Measurements from ENCODE around the gene FOXJ1.

Gene FOXJ1

GRCh38 chr17:76171706-76172105 is 30.7 kb upstream of the FOXJ1 start:
- H2AK5ac ChIP-seq (ENCODE audit: low read length) = no peak overlapping the region
- H4K8ac ChIP-seq (ENCODE audit: low read depth, low read length) = no peak overlapping the region
- no peak overlapping the region for H2BK12ac ChIP-seq (ENCODE audit: low read length)
- no peak overlapping the region for H2BK5ac ChIP-seq (ENCODE audit: low read depth, low read length, poor library complexity)
- no peaks in the 10 kb centered on the region for H3K36me3 ChIP-seq (ENCODE audit: control insufficient read depth in 1 of 2, insufficient read depth in 2 of 2, low read length in 2 of 2)
- H3K9me3 ChIP-seq (ENCODE audit: insufficient read depth, low read depth, low read length) = no peaks in the 10 kb centered on the region
- H3K4ac ChIP-seq (ENCODE audit: low read depth, low read length) = no peak overlapping the region
- H4K12ac ChIP-seq (ENCODE audit: low read depth, low read length) = no peak overlapping the region
- no peak overlapping the region for H3K9ac ChIP-seq (ENCODE audit: low read length)
- H3K79me1 ChIP-seq (ENCODE audit: low read length) = no peaks in the 10 kb centered on the region
- no CpG with 5 or more reads among the region's 4 CpGs for WGBS (ENCODE audit: extremely low coverage, insufficient coverage, insufficient read length)
- H3K14ac ChIP-seq (ENCODE audit: low read length) = no peak overlapping the region
- DNase-seq = no peak
- H3K18ac ChIP-seq (ENCODE audit: low read length) = no peak overlapping the region
- no peak overlapping the region for H3K23ac ChIP-seq (ENCODE audit: low read length)
- H2BK120ac ChIP-seq (ENCODE audit: insufficient read depth, low read length, poor library complexity) = no peak overlapping the region
- no peak overlapping the region for H3K4me3 ChIP-seq (ENCODE audit: low read depth, low read length)
- H3K27ac ChIP-seq (ENCODE audit: low read depth, low read length) = no peak overlapping the region
- no peaks in the 10 kb centered on the region for H3K27me3 ChIP-seq (ENCODE audit: insufficient read depth, low read length)
- H2AFZ ChIP-seq (ENCODE audit: insufficient read depth, low read length, poor library complexity) = no peak overlapping the region
- no peaks in the 10 kb centered on the region for H3K4me1 ChIP-seq (ENCODE audit: control insufficient read depth in 1 of 2, insufficient read depth in 2 of 2, low read length in 2 of 2)
- no peak overlapping the region for H3K4me2 ChIP-seq (ENCODE audit: low read length)
- no peaks in the 10 kb centered on the region for H3K79me2 ChIP-seq (ENCODE audit: control insufficient read depth, insufficient read depth, low read length, poor library complexity)
- H4K91ac ChIP-seq (ENCODE audit: low read depth, low read length) = no peak overlapping the region

DNA sequence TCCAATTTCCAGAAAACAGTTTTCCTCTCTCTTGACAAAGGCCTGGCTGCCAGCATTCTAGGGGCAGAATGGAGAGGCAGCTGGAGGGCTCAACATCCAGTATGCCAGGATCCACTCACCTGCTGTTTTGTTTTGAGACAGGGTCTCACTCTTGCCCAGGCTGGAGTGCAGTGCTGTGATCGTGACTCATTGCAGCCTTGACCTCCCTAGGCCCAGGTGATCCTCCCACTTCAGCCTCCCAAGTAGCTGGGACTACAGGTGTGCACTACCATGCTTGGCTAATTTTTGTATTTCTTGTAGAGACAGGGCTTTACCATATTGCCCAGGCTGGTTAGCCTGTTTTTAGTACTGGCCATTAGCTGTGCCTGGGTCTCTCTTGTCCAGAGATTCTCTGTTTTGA is 29.1 kb upstream of the FOXJ1 start:
- no peak overlapping the region for H2BK120ac ChIP-seq (ENCODE audit: insufficient read depth, low read length, poor library complexity)
- no peaks in the 10 kb centered on the region for H3K79me1 ChIP-seq (ENCODE audit: low read length)
- H3K4ac ChIP-seq (ENCODE audit: low read depth, low read length) = no peak overlapping the region
- H4K8ac ChIP-seq (ENCODE audit: low read depth, low read length) = no peak overlapping the region
- H3K4me3 ChIP-seq (ENCODE audit: low read depth, low read length) = no peak overlapping the region
- no peak overlapping the region for H3K4me2 ChIP-seq (ENCODE audit: low read length)
- no peak overlapping the region for H3K14ac ChIP-seq (ENCODE audit: low read length)
- H4K12ac ChIP-seq (ENCODE audit: low read depth, low read length) = no peak overlapping the region
- H3K18ac ChIP-seq (ENCODE audit: low read length) = no peak overlapping the region
- no CpG with 5 or more reads among the region's 1 CpG for WGBS (ENCODE audit: extremely low coverage, insufficient coverage, insufficient read length)
- H4K91ac ChIP-seq (ENCODE audit: low read depth, low read length) = no peak overlapping the region
- no peaks in the 10 kb centered on the region for H3K36me3 ChIP-seq (ENCODE audit: control insufficient read depth in 1 of 2, insufficient read depth in 2 of 2, low read length in 2 of 2)
- no peak overlapping the region for H2AFZ ChIP-seq (ENCODE audit: insufficient read depth, low read length, poor library complexity)
- no peaks in the 10 kb centered on the region for H3K9me3 ChIP-seq (ENCODE audit: insufficient read depth, low read depth, low read length)
- H3K27me3 ChIP-seq (ENCODE audit: insufficient read depth, low read length) = no peaks in the 10 kb centered on the region
- no peak overlapping the region for H2AK5ac ChIP-seq (ENCODE audit: low read length)
- no peak overlapping the region for H2BK5ac ChIP-seq (ENCODE audit: low read depth, low read length, poor library complexity)
- no peaks in the 10 kb centered on the region for H3K4me1 ChIP-seq (ENCODE audit: control insufficient read depth in 1 of 2, insufficient read depth in 2 of 2, low read length in 2 of 2)
- no peaks in the 10 kb centered on the region for H3K79me2 ChIP-seq (ENCODE audit: control insufficient read depth, insufficient read depth, low read length, poor library complexity)
- no peak overlapping the region for H3K23ac ChIP-seq (ENCODE audit: low read length)
- no peak for DNase-seq
- no peak overlapping the region for H3K9ac ChIP-seq (ENCODE audit: low read length)
- no peak overlapping the region for H3K27ac ChIP-seq (ENCODE audit: low read depth, low read length)
- H2BK12ac ChIP-seq (ENCODE audit: low read length) = no peak overlapping the region

- H3K36me3 ChIP-seq (ENCODE audit: control insufficient read depth in 1 of 2, insufficient read depth in 2 of 2, low read length in 2 of 2) = no peaks in the 10 kb centered on the region
- H3K14ac ChIP-seq (ENCODE audit: low read length) = no peak overlapping the region
- WGBS (ENCODE audit: extremely low coverage, insufficient coverage, insufficient read length) = no CpG with 5 or more reads among the region's 10 CpGs
- no peaks in the 10 kb centered on the region for H3K9me3 ChIP-seq (ENCODE audit: insufficient read depth, low read depth, low read length)
- H2BK12ac ChIP-seq (ENCODE audit: low read length) = no peak overlapping the region
- H2BK120ac ChIP-seq (ENCODE audit: insufficient read depth, low read length, poor library complexity) = no peak overlapping the region
- no peak overlapping the region for H2BK5ac ChIP-seq (ENCODE audit: low read depth, low read length, poor library complexity)
- H3K4ac ChIP-seq (ENCODE audit: low read depth, low read length) = no peak overlapping the region
- no peaks in the 10 kb centered on the region for H3K79me2 ChIP-seq (ENCODE audit: control insufficient read depth, insufficient read depth, low read length, poor library complexity)
- H2AFZ ChIP-seq (ENCODE audit: insufficient read depth, low read length, poor library complexity) = no peak overlapping the region
- H4K12ac ChIP-seq (ENCODE audit: low read depth, low read length) = no peak overlapping the region
- no peak overlapping the region for H4K91ac ChIP-seq (ENCODE audit: low read depth, low read length)
- H3K79me1 ChIP-seq (ENCODE audit: low read length) = no peaks in the 10 kb centered on the region
- H3K4me1 ChIP-seq (ENCODE audit: control insufficient read depth in 1 of 2, insufficient read depth in 2 of 2, low read length in 2 of 2) = no peaks in the 10 kb centered on the region
- H3K27ac ChIP-seq (ENCODE audit: low read depth, low read length) = no peak overlapping the region
- H3K4me2 ChIP-seq (ENCODE audit: low read length) = no peak overlapping the region
- no peak overlapping the region for H3K9ac ChIP-seq (ENCODE audit: low read length)
- no peak overlapping the region for H3K23ac ChIP-seq (ENCODE audit: low read length)
- no peak for DNase-seq
- H3K27me3 ChIP-seq (ENCODE audit: insufficient read depth, low read length) = no peaks in the 10 kb centered on the region
- H3K4me3 ChIP-seq (ENCODE audit: low read depth, low read length) = no peak overlapping the region
- no peak overlapping the region for H2AK5ac ChIP-seq (ENCODE audit: low read length)
- H4K8ac ChIP-seq (ENCODE audit: low read depth, low read length) = no peak overlapping the region
- H3K18ac ChIP-seq (ENCODE audit: low read length) = no peak overlapping the region
These were observed 25.9 kb upstream of the FOXJ1 start for GRCh38 chr17:76166906-76167305.

DNA sequence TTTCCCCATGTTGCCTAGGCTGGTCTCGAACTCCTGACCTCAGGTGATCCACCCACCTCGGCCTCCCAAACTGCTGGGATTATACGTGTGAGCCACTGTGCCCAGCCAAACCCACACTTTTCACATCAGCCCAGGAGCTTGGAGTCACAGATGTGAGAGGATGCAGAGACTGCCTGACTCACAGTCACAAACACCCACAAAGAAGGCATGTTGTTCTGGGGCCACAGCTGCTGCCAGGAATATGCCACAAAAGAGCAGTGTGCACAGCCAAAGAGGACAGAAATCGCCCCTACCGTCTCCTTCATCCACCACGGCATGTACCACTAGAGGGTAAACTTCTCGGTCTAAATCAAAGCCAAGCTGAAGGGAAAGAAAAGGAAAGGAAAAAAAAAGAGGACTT is 25.1 kb upstream of the FOXJ1 start:
- H3K27ac ChIP-seq (ENCODE audit: low read depth, low read length) = no peak overlapping the region
- DNase-seq = no peak

More for the DNA sequence above, 25.1 kb upstream of the FOXJ1 start:
- Histone ChIP-seq H3K4me3 (ENCODE audit: low read depth, low read length) (no peak overlapping the region), H2BK12ac (ENCODE audit: low read length) (no peak overlapping the region), H3K79me2 (ENCODE audit: control insufficient read depth, insufficient read depth, low read length, poor library complexity) (no peaks in the 10 kb centered on the region), H3K27me3 (ENCODE audit: insufficient read depth, low read length) (no peaks in the 10 kb centered on the region), H3K4me1 (ENCODE audit: control insufficient read depth in 1 of 2, insufficient read depth in 2 of 2, low read length in 2 of 2) (no peaks in the 10 kb centered on the region), H2AFZ (ENCODE audit: insufficient read depth, low read length, poor library complexity) (no peak overlapping the region), H3K79me1 (ENCODE audit: low read length) (no peaks in the 10 kb centered on the region), H4K8ac (ENCODE audit: low read depth, low read length) (no peak overlapping the region), H3K9ac (ENCODE audit: low read length) (no peak overlapping the region), H3K4me2 (ENCODE audit: low read length) (no peak overlapping the region), H2BK5ac (ENCODE audit: low read depth, low read length, poor library complexity) (no peak overlapping the region), H4K91ac (ENCODE audit: low read depth, low read length) (no peak overlapping the region), H2BK120ac (ENCODE audit: insufficient read depth, low read length, poor library complexity) (no peak overlapping the region), H2AK5ac (ENCODE audit: low read length) (no peak overlapping the region), H4K12ac (ENCODE audit: low read depth, low read length) (no peak overlapping the region), H3K9me3 (ENCODE audit: insufficient read depth, low read depth, low read length) (no peaks in the 10 kb centered on the region), H3K36me3 (ENCODE audit: control insufficient read depth in 1 of 2, insufficient read depth in 2 of 2, low read length in 2 of 2) (no peaks in the 10 kb centered on the region), H3K4ac (ENCODE audit: low read depth, low read length) (no peak overlapping the region), H3K23ac (ENCODE audit: low read length) (no peak overlapping the region), H3K14ac (ENCODE audit: low read length) (no peak overlapping the region), H3K18ac (ENCODE audit: low read length) (no peak overlapping the region)
- no CpG with 5 or more reads among the region's 7 CpGs for WGBS (ENCODE audit: extremely low coverage, insufficient coverage, insufficient read length)
